Esophagus squamous epithelium (tissue), 5 donors: ENCODE results near the gene CLRN3. TPM values are rescaled to one million over a fixed set of nuclear protein-coding genes. Genes with fewer than 3 reads are reported as not detected.

Experiments
- DNase-seq: peaks from one replicate; lab custom pipeline; 2025; lab: John Stamatoyannopoulos, UW
- H3K27ac ChIP-seq, 4 donors: fragments of 200-600 bp; sonication (generic); one replicate each; pipeline ENCODE4 v1.5.1; 2016 to 2019; ENCODE audit warnings: mild to moderate bottlenecking in 1 of 4
- H3K27me3 ChIP-seq, 4 donors: fragments of 200-600 bp; sonication (generic); 1 replicate in 3 of 4; 2 replicates in 1 of 4; pipeline versions ENCODE4 v1.5.1 to v1.6.0; 2017 to 2021; ENCODE audit warnings: antibody characterized with exemption in 1 of 4
- H3K36me3 ChIP-seq, 3 donors: fragments of 200-600 bp; sonication (generic); one replicate each; pipeline ENCODE4 v1.5.1; 2016 to 2019
- H3K4me1 ChIP-seq, 3 donors: fragments of 200-600 bp; sonication (generic); one replicate each; pipeline ENCODE4 v1.5.1; 2017 to 2019
- H3K4me3 ChIP-seq, 4 donors: fragments of 200-600 bp; sonication (generic); 1 replicate in 3 of 4; 2 replicates in 1 of 4; pipeline ENCODE4 v1.5.1; 2016 to 2019; ENCODE audit warnings: mild to moderate bottlenecking in 2 of 4, moderate library complexity in 1 of 4
- H3K9me3 ChIP-seq, 3 donors: fragments of 200-600 bp; sonication (generic); one replicate each; pipeline ENCODE4 v1.5.1; 2016 to 2019
- POLR2A ChIP-seq, 4 donors: fragments of 450-650 bp; IDR thresholded peaks; one replicate each; pipeline ENCODE4 v1.6.1; 2017; ENCODE audit warnings: antibody characterized with exemption in 4 of 4, mild to moderate bottlenecking in 4 of 4, moderate library complexity in 3 of 4
- WGBS, 2 donors: methylation state at CpG; one replicate each; pipeline ENCODE4 v1.1.5; 2018; 5-methylcytosine and 5-hydroxymethylcytosine counted together
- intact Hi-C: fragments of 100-400 bp; cut with DNase I; formaldehyde crosslinking; loops from one replicate; pipeline ENCODE4 v1.15.0; 2022
- total RNA-seq, 4 donors: library from RNA; depleted of rRNA; stranded (reverse); fragments of >200 nt; gene quantifications; one replicate each; pipeline ENCODE4 v1.1.0, GENCODE V29; 2016
- TF ChIP-seq, protein P1 (sequence below), 6 experiments: fragments of 450-650 bp in 4 of 6; fragments of 200-600 bp in 2 of 6; sonication (generic) in 2 of 6; IDR thresholded peaks; one replicate each; pipeline ENCODE4 v1.5.1; 2016 to 2019; ENCODE audit warnings: antibody characterized with exemption in 6 of 6, mild to moderate bottlenecking in 4 of 6, moderate library complexity in 4 of 6
- donor health status: DM: yes; HTN: yes; CAD: no.

CLRN3 gene
- total RNA-seq, 4 donors from 2014 or later: not detected

DNA sequence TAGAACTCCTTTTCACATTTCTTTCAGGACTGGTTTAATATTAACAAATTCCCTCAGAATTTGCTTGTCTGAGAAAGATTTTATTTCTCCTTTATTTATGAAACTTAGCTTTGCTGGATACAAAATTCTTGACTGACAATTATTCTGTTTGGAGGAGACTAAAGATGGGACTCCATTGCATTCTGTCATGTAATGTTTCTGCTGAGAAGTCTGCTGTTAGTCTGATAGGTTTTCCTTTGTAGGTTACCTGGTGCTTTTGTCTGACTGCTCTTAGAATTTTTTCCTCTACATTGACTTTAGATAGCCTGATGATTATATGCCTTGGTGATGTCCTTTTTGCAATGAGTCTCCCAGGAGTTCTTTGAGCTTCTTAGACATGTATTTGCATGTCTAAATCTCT, 23.4 kb downstream of the CLRN3 start:
- H3K27me3 ChIP-seq: peaks cover 0 to 10% (median 0%) of the 10 kb centered on the region in 4 donors
- peaks cover 0 to 13% (median 0%) of the 10 kb centered on the region in 3 donors for H3K4me1 ChIP-seq
- no peak overlapping the region for H3K27ac ChIP-seq
- no peak for DNase-seq
- intact Hi-C loops: no loop called here
- H3K36me3 ChIP-seq: no peaks in the 10 kb centered on the region
- TF ChIP-seq, protein P1, sequence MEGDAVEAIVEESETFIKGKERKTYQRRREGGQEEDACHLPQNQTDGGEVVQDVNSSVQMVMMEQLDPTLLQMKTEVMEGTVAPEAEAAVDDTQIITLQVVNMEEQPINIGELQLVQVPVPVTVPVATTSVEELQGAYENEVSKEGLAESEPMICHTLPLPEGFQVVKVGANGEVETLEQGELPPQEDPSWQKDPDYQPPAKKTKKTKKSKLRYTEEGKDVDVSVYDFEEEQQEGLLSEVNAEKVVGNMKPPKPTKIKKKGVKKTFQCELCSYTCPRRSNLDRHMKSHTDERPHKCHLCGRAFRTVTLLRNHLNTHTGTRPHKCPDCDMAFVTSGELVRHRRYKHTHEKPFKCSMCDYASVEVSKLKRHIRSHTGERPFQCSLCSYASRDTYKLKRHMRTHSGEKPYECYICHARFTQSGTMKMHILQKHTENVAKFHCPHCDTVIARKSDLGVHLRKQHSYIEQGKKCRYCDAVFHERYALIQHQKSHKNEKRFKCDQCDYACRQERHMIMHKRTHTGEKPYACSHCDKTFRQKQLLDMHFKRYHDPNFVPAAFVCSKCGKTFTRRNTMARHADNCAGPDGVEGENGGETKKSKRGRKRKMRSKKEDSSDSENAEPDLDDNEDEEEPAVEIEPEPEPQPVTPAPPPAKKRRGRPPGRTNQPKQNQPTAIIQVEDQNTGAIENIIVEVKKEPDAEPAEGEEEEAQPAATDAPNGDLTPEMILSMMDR (IDR thresholded peaks at IDR 0.05): no peak
- no peak for TF ChIP-seq POLR2A (IDR thresholded peaks at IDR 0.05)
- H3K4me3 ChIP-seq: no peak overlapping the region
- peaks cover 0 to 7% (median 6%) of the 10 kb centered on the region in 3 donors for H3K9me3 ChIP-seq

DNA sequence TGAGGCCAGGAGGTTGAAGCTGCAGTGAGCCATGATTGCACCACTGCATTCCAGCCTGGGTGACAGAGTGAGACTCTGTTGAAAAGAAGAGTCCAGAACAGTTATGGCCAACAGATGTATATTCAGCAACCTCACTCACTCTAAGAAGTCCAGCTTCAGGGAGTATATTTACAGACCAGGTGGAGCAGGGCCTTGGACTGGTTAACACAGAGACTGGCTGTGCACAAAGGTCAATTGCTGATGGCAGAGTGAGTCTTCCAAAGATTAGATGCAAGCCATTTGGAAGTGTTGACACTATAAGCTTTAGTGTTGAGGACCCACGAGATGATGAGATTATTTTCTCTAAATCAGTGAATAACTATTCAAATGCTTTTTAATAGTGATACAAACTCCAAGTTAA, 24.9 kb downstream of the CLRN3 start:
- Histone ChIP-seq H3K36me3 (no peaks in the 10 kb centered on the region), H3K4me1 (peaks cover 0 to 13% (median 0%) of the 10 kb centered on the region in 3 donors), H3K4me3 (no peak overlapping the region), H3K27me3 (peaks cover 0 to 10% (median 0%) of the 10 kb centered on the region in 4 donors), H3K27ac (no peak overlapping the region), H3K9me3 (peaks cover 0 to 13% (median 7%) of the 10 kb centered on the region in 3 donors)
- no peak for DNase-seq
- 50 to 52% methylated on average over 1 of the region's 1 CpG for WGBS, 2 donors
- intact Hi-C loops: no loop called here
- TF ChIP-seq, protein P1 (IDR thresholded peaks at IDR 0.05): no peak
- TF ChIP-seq POLR2A (IDR thresholded peaks at IDR 0.05): no peak

DNA sequence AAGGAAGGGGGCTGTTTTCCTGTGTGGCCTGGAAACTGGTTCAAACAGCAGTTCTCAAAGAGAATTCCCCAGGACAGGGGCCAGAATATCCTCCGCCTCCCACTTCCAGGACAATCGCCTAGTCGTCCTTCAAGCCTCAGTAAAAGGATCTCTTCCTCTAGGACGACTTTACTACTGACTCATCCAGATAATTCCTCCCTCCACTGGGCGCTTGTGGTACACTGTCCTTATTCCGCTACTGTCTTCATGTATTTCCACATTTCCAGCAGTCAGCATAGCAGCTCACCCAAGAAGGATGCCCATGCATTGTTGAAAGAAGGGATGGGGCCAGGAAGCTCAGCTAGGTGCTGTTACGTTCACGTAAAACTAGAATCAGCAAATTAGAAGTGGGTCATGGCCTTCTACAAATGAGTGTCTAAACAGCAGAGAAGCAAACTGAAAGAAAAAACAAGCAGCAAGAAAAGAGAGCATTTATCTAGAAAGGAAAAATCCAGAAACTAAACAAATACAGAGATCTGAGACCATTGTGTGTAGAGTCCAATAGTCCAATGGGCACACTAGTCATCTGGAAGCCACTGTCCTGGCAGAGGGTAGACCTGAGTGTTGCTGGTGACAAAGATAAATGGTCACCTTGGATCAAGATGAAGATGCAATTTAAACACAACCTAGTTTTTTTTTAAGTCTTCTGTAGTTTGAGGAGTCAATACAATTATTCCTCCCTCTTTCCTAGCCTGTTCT, 26.3 kb downstream of the CLRN3 start:
- H3K4me1 ChIP-seq: peaks cover 0 to 2% (median 0%) of the 10 kb centered on the region in 3 donors
- H3K4me3 ChIP-seq: no peak overlapping the region
- no peak for DNase-seq
- H3K36me3 ChIP-seq: no peaks in the 10 kb centered on the region
- no peak overlapping the region for H3K27ac ChIP-seq
- TF ChIP-seq, protein P1 (IDR thresholded peaks at IDR 0.05): no peak
- H3K27me3 ChIP-seq: no peaks in the 10 kb centered on the region
- intact Hi-C loops: no loop called here
- peaks cover 0 to 13% (median 7%) of the 10 kb centered on the region in 3 donors for H3K9me3 ChIP-seq
- 75 to 83% methylated on average over 8 of the region's 8 CpGs for WGBS, 2 donors

DNA sequence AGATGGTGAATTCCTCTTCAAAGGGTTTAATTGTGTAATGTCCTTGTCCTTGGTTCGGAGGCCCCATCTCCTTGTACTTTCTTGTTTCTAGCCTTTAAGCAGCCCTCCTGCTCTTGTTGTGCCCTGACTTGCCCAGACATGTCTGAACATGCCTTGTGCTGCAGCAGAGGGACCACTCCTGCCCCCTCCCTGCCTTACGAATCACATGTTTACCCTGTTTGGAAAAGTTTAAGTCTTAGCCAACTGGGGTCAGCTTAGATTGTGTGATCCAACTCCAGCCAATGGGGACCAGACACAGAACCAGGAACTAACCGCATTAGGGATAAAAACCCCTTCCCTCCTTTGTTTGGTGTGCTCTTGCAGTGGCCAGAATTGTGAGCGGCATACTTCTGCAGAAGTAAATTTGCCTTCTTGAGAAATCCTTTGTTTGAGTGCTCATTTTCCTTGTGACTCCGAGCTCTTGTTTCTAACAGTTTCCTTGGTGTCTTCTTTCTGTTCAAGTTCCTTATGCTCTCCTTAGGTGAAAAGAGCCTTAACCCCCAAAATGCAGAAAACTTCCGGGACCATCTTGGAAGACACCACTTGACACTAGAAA, 29.4 kb downstream of the CLRN3 start:
- Histone ChIP-seq H3K27ac (no peak overlapping the region), H3K4me1 (no peaks in the 10 kb centered on the region), H3K9me3 (peaks cover 0 to 8% (median 0%) of the 10 kb centered on the region in 3 donors), H3K27me3 (no peaks in the 10 kb centered on the region), H3K4me3 (no peak overlapping the region), H3K36me3 (no peaks in the 10 kb centered on the region)
- WGBS, 2 donors: 79% methylated on average over 6 of the region's 6 CpGs
- no peak for TF ChIP-seq POLR2A (IDR thresholded peaks at IDR 0.05)
- TF ChIP-seq, protein P1 (IDR thresholded peaks at IDR 0.05): no peak
- intact Hi-C loops: no loop called here
- no peak for DNase-seq

DNA sequence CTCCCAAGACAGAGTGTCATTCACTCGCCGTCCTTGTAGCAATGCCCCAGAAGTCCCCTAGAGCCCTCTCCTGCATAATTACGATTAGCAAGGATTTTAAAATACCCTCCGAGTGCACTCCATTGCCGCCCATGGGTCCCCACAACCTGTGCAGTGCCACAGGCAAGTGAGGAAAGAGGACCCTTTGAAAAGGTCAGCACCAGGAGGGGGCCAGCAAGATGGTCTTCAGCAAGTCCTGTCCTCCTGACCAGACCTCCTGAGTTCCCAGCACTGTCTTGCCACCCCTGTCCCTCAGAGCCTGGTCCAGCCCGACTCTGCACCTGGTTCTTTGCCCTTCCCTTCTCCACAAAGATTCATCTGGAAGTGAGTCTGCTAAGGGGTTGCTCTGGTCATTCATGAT, 32.1 kb downstream of the CLRN3 start:
- intact Hi-C loops: no loop called here
- peaks cover 0 to 8% (median 0%) of the 10 kb centered on the region in 3 donors for H3K9me3 ChIP-seq
- no peaks in the 10 kb centered on the region for H3K36me3 ChIP-seq
- no peak overlapping the region for H3K4me3 ChIP-seq
- no peaks in the 10 kb centered on the region for H3K4me1 ChIP-seq
- 87 to 88% methylated on average over 5 of the region's 6 CpGs for WGBS, 2 donors
- TF ChIP-seq POLR2A (IDR thresholded peaks at IDR 0.05): no peak
- TF ChIP-seq, protein P1 (IDR thresholded peaks at IDR 0.05): no peak
- no peak for DNase-seq
- H3K27me3 ChIP-seq: no peaks in the 10 kb centered on the region
- H3K27ac ChIP-seq: no peak overlapping the region
